Retina (tissue), 1 donor: ENCODE measurements around the gene MAN1A1.

ENCODE experiments used
- DNase-seq: peaks from one replicate; pipeline ENCODE4 v3.0.0-alpha.2; 2016

MAN1A1 gene

DNA sequence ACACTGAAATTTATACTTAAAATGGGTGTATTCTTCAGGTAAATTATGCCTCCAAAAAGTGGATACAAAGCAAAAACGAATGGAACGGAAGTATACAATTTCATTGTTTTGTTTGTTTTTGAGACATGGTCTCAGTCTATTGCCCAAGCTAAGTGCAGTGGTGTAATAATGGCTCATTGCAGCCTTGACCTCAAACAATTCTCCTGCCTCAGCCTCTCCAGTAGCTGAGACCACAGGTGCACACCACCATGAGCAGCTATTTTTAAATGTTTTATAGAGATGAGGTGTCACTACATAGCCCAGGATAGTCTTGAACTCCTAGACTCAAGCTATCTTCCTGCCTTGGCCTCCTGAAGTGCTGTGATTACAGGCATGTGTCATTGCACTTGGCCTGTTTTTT lies 122.2 kb downstream of the MAN1A1 start:
- DNase-seq, result no peak

DNA sequence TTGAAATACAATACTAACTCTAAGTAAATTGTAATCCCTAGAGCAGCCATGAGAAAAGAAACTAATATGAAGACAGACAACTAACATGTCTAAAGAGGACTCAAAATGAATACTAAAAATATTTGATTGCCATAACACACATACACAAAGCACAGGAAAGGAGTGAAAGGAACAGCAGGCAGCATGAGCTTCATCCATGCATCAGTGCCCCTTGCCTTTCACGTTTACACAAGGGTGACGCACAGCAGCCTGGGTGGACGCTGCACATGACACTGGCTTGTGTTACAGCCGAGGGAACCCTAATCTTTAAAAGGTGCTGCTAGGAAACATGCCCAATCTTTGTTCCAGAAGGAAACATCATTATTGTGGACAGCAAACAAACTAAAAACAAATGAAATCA lies 123.5 kb downstream of the MAN1A1 start:
- peak; percentile 52 for DNase-seq

DNA sequence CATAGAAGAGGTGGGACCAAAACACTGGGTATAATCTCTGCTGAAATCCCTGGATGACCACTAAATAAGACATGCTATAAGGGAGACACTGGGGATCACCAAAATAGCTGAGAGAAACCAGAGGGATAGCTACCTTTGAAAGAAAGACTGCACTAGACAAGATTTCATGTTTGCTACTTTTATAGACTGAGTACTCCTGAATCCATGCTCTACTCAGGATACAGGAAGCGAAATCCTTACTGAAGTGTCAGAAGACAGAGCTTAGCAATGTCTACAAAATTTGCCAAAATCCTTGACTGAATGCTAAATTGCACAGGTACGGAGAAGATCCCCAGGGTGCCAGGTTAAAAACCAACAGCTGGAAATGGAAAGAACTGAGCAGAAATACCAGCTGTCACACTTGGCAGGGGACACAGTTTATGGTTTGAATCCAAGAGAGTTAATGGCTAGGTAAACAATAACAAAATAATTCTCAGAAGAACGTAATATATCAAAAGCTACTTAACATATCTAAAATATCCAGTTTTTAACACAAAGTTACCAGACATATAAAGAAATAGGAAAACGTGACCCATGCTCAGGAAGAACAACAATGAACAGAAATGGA lies 125.4 kb downstream of the MAN1A1 start:
- DNase-seq, result no peak

DNA sequence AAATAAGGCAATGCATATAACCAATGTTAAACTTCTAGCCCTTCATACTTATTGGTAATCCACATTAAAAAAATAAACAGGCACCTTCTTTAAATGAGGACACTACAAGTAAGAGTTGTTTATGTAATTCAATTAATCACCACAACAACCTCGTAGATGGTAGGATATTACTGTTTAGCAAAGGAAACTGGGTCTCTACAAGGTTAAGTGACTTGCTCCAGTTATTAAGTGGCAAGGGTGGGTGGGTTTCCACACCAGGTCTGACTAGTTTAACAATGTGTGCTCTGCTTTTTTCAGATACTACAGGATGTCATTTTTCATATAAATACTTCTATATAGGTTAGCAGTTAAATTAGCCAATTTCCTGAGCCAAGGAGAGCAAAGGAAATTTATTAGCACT lies 129.1 kb downstream of the MAN1A1 start:
- no peak for DNase-seq

DNA sequence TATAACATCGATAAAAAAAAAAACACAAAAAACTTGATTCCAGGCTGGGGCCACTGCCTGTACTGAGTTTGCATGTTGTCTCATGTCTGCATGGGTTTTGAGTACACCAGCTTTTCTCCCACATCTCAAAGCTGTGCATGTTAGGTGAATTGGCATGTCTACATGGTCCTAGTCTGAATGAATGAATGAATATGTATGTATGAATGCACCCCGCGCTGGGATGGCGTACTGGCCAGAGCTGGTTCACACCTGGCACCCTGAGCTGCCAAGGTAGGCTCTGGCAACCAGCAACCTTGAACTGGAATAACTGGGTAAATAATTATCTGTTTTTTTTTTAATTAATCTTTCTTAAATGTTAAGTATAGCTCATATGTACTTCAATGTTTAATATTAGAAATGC lies 131.0 kb downstream of the MAN1A1 start:
- no peak for DNase-seq

- no peak for DNase-seq
These were observed 133.5 kb downstream of the MAN1A1 start for GRCh38 chr6:119215885-119216590.

DNA sequence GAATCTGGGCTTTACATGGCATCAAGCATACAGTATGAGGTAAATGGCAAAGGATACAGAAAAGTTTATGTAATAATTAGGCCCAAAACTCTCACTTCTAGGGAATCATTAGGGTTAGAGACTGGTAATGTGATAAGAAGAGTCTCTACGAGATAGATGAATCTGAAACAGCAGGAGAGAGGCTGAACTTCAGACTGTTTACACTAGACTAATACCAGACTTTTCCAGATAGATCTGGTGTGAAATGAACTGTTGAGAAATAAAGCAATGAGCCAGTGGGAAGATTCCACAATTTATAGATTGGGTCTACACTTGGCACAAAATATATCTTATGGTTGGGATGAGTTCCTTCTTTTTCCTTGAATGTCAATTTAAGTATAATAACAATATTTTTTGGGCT lies 134.3 kb downstream of the MAN1A1 start:
- no peak for DNase-seq

- DNase-seq, result no peak
These were observed 139.0 kb downstream of the MAN1A1 start for GRCh38 chr6:119210596-119210995.

- DNase-seq, result no peak
These were observed 139.9 kb downstream of the MAN1A1 start for GRCh38 chr6:119209452-119210205.

DNA sequence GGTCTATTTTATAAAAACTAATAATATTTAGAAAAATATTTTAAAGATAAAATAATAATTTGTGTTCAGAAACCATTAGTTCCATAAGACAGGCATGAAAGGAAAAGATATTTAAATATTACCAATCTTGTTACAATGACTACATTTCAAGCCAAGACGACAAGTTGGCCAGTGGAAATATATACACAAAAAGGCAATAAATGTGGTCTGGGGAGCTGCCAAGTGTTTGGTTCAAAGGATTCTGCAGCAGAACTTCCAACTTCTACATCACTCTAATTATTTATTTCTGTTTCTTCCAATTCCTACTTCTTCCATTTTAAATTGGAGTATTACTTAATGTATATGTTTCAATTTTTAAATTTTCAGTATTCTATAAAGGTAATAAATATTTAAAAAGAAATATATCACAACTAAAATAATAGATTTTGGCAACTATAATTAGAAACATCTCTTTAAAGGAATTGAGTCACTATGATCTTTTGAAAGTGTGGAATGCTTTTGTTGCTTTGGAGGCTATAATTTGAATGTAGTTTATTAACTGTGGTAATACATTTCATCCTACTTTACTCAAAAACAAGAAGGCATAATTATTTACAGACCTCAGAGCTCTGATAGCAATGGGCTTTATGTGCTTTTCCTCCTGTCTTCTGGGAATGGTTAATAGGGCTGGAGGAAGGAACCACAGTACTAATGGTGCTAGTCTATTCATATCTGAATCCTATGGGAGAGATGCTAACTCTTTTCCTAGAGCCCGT lies 141.4 kb downstream of the MAN1A1 start:
- DNase-seq, result no peak

DNA sequence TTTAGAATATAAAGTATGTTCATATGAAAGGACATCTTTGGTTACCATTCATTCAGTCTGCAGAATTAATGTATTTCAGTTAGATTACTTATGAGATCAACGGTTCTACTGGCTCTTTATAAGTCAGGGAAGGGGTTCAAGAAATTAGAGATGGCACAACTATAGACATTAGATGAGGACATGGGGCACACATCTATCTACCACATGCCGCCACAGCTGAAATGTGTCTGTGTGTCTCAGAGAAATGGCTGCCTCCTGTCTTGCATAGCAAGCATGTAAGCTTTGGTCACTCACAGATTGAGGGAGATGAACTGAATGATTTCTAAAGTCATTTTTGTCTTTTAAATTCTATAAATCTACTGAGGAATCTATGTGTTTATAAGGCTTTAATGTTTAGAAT lies 142.2 kb downstream of the MAN1A1 start:
- no peak for DNase-seq

DNA sequence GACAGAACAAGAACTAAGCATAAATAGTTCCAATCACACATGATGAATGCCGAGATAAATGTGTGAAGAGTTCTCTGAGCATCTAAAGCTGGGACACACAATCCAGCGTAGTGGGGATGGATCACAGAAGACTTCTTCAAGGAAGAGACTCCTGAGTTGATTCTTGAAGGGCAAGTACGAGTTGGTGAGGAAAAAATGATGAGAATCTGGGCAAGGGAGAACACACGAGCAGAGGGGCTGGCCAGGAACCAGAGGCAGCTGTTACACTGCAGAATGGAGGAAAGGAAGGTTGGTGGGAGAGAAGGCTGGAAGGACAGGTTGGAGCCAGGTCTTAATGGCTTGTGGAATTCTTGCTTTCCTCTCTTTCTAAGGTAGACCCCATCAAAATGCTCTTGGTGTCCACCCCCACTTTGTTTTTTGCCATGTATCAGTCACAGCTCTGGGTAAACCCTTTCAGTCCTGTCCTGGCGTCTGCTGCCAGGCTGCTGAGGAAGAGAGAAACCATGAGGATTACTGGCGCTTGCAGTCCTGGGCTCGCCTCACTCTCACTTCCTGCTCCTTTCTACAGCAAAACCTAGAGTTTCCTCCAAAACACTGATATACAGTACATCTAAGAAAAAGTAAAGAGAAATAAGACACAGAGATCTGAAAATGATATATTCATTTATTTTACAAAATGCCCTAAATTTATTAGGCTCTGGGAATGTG lies 143.5 kb downstream of the MAN1A1 start:
- no peak for DNase-seq

- no peak for DNase-seq
These were observed 144.8 kb downstream of the MAN1A1 start for GRCh38 chr6:119204719-119205118.

- DNase-seq, result no peak
These were observed 148.1 kb downstream of the MAN1A1 start for GRCh38 chr6:119201480-119201879.

- no peak for DNase-seq
These were observed 148.9 kb downstream of the MAN1A1 start for GRCh38 chr6:119200512-119201175.

- no peak for DNase-seq
These were observed 152.3 kb downstream of the MAN1A1 start for GRCh38 chr6:119197271-119197670.

DNA sequence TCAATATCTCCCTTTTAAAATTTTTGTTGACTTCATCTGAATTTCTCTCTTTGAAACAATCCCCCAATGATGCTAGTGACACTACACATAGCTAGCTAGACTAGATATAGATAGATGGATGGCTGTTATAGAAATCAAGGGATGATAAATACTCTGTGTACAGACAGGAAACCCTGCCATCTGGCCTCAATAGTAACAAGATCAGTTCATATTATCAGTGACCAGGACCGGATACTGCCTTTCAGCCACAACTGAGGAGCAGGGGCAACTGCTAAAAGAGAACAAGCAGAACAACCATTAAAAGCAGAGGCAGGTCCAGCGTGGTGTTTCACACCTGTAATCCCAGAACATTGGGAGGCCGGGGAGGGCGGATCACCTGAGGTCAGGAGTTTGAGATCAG lies 152.8 kb downstream of the MAN1A1 start:
- DNase-seq, result no peak

DNA sequence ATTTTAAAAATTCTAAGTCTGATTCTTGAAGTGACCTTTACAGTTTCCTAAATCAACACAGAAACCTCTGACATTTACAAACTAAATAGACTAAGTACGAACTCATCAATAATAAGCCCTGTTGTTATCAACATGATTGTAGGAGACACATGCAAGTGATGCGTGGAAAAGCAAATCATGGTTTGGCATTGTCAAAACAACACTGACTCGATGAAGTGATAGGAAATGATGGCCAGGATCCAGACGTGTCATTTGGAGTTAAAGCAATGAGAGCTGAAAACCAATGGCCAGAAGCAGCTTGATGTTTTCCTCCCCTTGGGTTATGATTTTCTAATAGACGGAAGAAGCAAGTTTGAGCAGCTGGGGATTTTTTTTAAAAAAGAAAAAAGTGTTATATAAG lies 153.7 kb downstream of the MAN1A1 start:
- peak; percentile 87 for DNase-seq

DNA sequence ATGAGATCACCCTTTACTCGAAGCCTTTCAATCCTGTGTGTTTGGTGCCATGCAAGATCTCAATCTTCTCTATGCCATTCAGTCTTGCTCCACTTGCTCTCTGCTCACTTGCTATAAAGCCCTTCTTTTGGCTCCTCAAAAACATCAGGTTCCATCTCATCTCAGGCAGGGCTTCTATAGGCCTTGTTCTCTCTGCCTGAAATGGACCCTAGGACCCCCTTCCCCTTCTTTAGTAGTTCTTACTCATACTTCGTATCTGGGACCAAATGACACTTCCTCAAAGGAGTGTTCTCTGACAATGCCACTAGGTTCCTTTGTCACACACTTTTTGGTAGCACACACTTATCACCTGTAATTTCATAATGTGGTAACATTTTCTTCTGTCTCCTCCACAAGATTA lies 154.4 kb downstream of the MAN1A1 start:
- DNase-seq, result peak; percentile 62

DNA sequence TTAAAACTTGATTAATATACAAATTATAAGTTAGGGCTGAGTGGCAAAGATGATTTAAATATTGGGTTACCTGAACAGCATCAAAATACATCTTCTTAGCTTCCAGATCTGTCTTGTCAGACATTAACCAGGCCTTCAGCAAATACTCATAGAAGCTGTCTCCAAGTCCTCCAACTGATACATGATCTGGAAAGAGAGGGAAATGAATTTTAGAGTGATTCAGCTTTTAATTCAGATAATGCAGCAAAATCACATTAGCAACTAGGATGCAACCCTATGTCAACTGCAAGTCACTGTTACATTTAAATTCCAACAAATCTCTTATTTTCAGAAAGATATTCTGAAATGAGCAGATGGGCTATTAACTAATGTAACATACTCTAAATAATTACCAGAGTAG lies 155.9 kb downstream of the MAN1A1 start:
- no peak for DNase-seq

GRCh38 chr6:119192200-119192599 lies 157.4 kb downstream of the MAN1A1 start:
- no peak for DNase-seq

DNA sequence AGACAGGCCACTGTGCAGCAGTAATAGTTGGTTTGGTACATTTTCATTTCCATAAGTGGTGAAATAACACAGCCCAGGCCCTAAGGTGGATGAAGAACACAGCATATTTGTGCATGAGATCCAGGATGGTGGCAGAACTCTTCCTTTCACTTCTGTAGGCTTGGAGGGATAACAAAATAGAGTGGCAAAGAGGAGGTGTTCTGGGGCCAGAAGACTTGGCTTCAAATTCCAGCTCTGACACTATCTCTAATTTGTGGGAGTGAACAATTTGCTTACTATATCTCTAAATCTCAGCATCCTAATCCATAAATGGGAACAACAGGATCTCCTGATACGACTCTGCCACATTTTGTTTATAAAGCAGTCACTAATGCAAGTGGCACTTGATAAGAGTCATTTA lies 159.4 kb downstream of the MAN1A1 start:
- no peak for DNase-seq
